Endodermal cell (in vitro differentiated cells): ENCODE data around the gene STRA6. TPM values are rescaled to one million over a fixed set of nuclear protein-coding genes. Genes with fewer than 3 reads are reported as not detected.

ENCODE experiments used
- DNase-seq: peaks from one replicate; pipeline ENCODE4 v3.0.0-alpha.2; 2017
- H3K27ac ChIP-seq: 2 replicates; pipeline ENCODE4 v1.5.1; 2013; ENCODE audit warnings: mild to moderate bottlenecking, low read depth, low read length, moderate library complexity
- H3K27me3 ChIP-seq: 2 replicates; pipeline ENCODE4 v1.6.1; 2013; ENCODE audit warnings: mild to moderate bottlenecking, low read length, moderate library complexity; ENCODE audit not compliant: insufficient read depth, control insufficient read depth, poor library complexity, severe bottlenecking
- H3K36me3 ChIP-seq: 2 replicates; pipeline ENCODE4 v1.7.0; 2013; ENCODE audit warnings: mild to moderate bottlenecking, low read length, moderate library complexity; ENCODE audit not compliant: control insufficient read depth, insufficient read depth
- H3K4me1 ChIP-seq: one replicate; pipeline ENCODE4 v1.7.0; 2013; ENCODE audit warnings: low read length; ENCODE audit not compliant: control insufficient read depth, insufficient read depth
- H3K4me3 ChIP-seq: 2 replicates; pipeline ENCODE4 v1.5.1; 2013; ENCODE audit warnings: mild to moderate bottlenecking, low read length, moderate library complexity
- H3K9ac ChIP-seq: 2 replicates; pipeline ENCODE4 v1.6.1; 2013; ENCODE audit warnings: mild to moderate bottlenecking, low read length, moderate library complexity; ENCODE audit not compliant: poor library complexity, severe bottlenecking; ENCODE audit errors: extremely low read depth
- H3K9me3 ChIP-seq: 2 replicates; pipeline ENCODE4 v1.6.1; 2013; ENCODE audit warnings: mild to moderate bottlenecking, low read length, moderate library complexity; ENCODE audit not compliant: control insufficient read depth
- H3K27ac Mint-ChIP-seq: 2 replicates; pipeline ENCODE4 v1.8.0; 2020; ENCODE audit warnings: mixed read lengths
- H3K27me3 Mint-ChIP-seq: 2 replicates; pipeline ENCODE4 v1.8.0; 2021; ENCODE audit warnings: mild to moderate bottlenecking, mixed read lengths; ENCODE audit not compliant: insufficient read depth
- H3K36me3 Mint-ChIP-seq: 2 replicates; pipeline ENCODE4 v1.8.0; 2020; ENCODE audit warnings: low read depth, mixed read lengths
- H3K4me1 Mint-ChIP-seq: 2 replicates; pipeline ENCODE4 v1.8.0; 2020; ENCODE audit warnings: mixed read lengths
- H3K4me3 Mint-ChIP-seq: 2 replicates; pipeline ENCODE4 v1.8.0; 2020; ENCODE audit warnings: mild to moderate bottlenecking, moderate library complexity, mixed read lengths
- H3K9me3 Mint-ChIP-seq: 2 replicates; pipeline ENCODE4 v1.8.0; 2020; ENCODE audit warnings: mild to moderate bottlenecking, mixed read lengths
- WGBS, 2 experiments: methylation state at CpG; one replicate each; pipeline versions ENCODE4 v1.1.5 to v1.1.7; 2013; ENCODE audit warnings: missing lambda C conversion rate in 2 of 2, mixed read lengths in 1 of 2; ENCODE audit not compliant: insufficient coverage in 1 of 2, insufficient read length in 1 of 2; 5-methylcytosine and 5-hydroxymethylcytosine counted together
- total RNA-seq, 2 donors: library from RNA; stranded (reverse); fragmentation: NEBNext Ultra II Directional in 1 of 2; extraction: Animal tissue kit (Norgen Biotek cat#: 25700) in 1 of 2; gene quantifications; 2 replicates in 1 of 2; 3 replicates in 1 of 2; pipeline ENCODE4 v1.2.1, GENCODE V29; 2021
- TF ChIP-seq, protein P1 (sequence below): fragments of 200-600 bp; sonication (generic); conservative IDR thresholded peaks from 2 replicates; pipeline ENCODE4 v1.5.0; 2021; ENCODE audit warnings: antibody characterized with exemption, mild to moderate bottlenecking

STRA6 gene
- total RNA-seq, 2 donors from 2014 or later, result 18.2 to 26.2 TPM

DNA sequence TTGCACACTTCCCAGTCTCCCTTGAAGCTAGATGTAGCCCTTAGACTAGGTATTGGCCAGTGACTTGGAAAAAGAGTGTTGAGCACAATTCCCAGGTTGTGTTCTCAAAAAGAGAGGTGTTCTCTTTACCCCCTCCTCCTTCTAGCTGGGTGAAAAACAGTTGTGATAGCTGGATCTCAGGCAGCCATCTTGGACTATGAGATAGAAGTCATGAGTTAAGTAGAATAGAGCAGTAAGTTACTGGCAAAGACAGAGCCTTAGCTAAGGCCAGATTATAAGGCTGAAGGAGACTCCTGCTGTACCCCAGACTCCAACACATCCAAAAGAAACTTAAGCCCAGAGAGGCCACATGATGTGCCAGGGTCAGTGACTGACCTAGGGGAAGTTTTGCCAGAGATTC, 8.1 kb upstream of the STRA6 start:
- Mint-ChIP-seq H3K4me3 (no peak overlapping the region), H3K9me3 (no peaks in the 10 kb centered on the region), H3K4me1 (peaks cover 39% of the 10 kb centered on the region), H3K36me3 (no peaks in the 10 kb centered on the region), H3K27me3 (peaks cover 15% of the 10 kb centered on the region), H3K27ac (no peak overlapping the region)
- Histone ChIP-seq H3K9ac (no peak overlapping the region), H3K36me3 (no peaks in the 10 kb centered on the region), H3K9me3 (no peaks in the 10 kb centered on the region), H3K4me1 (no peaks in the 10 kb centered on the region), H3K27ac (no peak overlapping the region), H3K27me3 (no peaks in the 10 kb centered on the region), H3K4me3 (no peak overlapping the region)
- TF ChIP-seq, protein P1, sequence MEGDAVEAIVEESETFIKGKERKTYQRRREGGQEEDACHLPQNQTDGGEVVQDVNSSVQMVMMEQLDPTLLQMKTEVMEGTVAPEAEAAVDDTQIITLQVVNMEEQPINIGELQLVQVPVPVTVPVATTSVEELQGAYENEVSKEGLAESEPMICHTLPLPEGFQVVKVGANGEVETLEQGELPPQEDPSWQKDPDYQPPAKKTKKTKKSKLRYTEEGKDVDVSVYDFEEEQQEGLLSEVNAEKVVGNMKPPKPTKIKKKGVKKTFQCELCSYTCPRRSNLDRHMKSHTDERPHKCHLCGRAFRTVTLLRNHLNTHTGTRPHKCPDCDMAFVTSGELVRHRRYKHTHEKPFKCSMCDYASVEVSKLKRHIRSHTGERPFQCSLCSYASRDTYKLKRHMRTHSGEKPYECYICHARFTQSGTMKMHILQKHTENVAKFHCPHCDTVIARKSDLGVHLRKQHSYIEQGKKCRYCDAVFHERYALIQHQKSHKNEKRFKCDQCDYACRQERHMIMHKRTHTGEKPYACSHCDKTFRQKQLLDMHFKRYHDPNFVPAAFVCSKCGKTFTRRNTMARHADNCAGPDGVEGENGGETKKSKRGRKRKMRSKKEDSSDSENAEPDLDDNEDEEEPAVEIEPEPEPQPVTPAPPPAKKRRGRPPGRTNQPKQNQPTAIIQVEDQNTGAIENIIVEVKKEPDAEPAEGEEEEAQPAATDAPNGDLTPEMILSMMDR, result no peak
- no peak for DNase-seq

DNA sequence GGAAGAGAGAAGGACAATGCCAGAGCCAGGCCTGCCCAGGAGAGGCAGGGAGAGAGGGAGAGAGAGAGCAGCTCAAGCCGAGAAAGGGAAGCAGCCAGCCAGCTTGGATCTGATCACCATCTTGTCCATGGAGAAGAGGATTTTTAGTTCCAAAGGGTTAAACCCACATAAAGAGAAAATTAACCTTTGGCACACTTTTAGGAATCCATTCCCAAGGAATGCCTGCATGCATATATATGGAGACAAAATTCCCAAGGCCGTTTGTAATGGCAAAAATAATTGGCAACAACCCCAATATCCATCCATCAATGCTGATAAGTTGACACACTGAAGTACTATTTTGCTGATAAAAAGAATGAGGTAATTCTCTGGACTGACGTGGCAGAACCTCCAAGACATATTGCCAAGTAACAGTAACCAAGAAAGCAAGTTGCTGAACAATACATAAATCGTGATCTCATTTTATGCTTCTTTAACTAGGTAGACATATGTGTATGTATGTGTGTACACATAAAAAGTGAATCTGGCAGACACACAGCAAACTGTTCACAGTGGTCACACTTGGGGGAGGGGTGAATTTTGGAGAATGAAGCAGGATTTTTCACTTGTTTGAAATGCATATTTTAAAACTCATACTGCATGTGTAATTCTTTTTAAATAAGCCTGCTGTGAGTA, 7.5 kb upstream of the STRA6 start:
- Histone ChIP-seq H3K9ac (no peak overlapping the region), H3K4me3 (no peak overlapping the region), H3K36me3 (no peaks in the 10 kb centered on the region), H3K27me3 (no peaks in the 10 kb centered on the region), H3K4me1 (no peaks in the 10 kb centered on the region), H3K9me3 (no peaks in the 10 kb centered on the region), H3K27ac (no peak overlapping the region)
- Mint-ChIP-seq H3K36me3 (no peaks in the 10 kb centered on the region), H3K4me3 (no peak overlapping the region), H3K27me3 (peaks cover 12% of the 10 kb centered on the region), H3K9me3 (no peaks in the 10 kb centered on the region), H3K4me1 (peaks cover 34% of the 10 kb centered on the region), H3K27ac (no peak overlapping the region)
- 76 to 89% methylated on average over 3 to 4 of the region's 4 CpGs for WGBS, 2 experiments
- TF ChIP-seq, protein P1, result no peak
- no peak for DNase-seq

DNA sequence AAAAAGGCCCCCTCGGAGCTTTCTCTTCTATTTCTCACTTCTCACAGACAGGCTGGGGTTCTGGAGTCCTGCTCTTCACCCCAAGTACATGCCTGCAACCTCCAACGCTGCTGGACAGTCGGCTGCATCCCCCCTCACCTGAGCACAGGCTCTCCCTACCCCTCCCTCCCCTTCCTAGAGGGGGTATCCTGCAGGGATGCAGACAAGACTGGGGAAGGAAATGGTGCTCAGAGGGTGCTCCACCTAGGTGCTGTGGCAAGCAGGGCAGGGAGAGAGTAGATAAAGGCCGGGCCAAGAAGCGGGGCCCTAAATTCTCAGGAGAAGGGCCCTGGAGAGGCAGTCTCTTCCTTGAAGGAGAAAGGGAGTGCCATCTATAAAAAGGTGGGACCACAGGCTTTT, 7.0 kb upstream of the STRA6 start:
- Histone ChIP-seq H3K9ac (no peak overlapping the region), H3K36me3 (no peaks in the 10 kb centered on the region), H3K4me1 (no peaks in the 10 kb centered on the region), H3K27ac (peak overlapping the region; percentile 51), H3K9me3 (no peaks in the 10 kb centered on the region), H3K4me3 (no peak overlapping the region), H3K27me3 (no peaks in the 10 kb centered on the region)
- no peaks in the 10 kb centered on the region for H3K9me3 Mint-ChIP-seq
- WGBS, 2 experiments, result 65 to 91% methylated on average over 2 to 5 of the region's 5 CpGs
- H3K27me3 Mint-ChIP-seq, result peaks cover 12% of the 10 kb centered on the region
- DNase-seq, result no peak
- peak overlapping the region; percentile 79 for H3K27ac Mint-ChIP-seq
- H3K36me3 Mint-ChIP-seq, result no peaks in the 10 kb centered on the region
- H3K4me3 Mint-ChIP-seq, result no peak overlapping the region
- peaks cover 30% of the 10 kb centered on the region for H3K4me1 Mint-ChIP-seq
- TF ChIP-seq, protein P1, result peak; percentile 13
